Measurements from ENCODE around the gene MGAT5. TPM values are rescaled to one million over a fixed set of nuclear protein-coding genes. Genes with fewer than 3 reads are reported as not detected.
A peak's percentile ranks its signal among the peaks of the same experiment; 100 is the strongest.

The MGAT5 gene
- total and polyA plus RNA-seq, 7 experiments from 2014 or later = 5.3 to 48.0 (median 40.0) TPM

GRCh38 chr2:134454931-134455330 is 201.1 kb downstream of the MGAT5 start:
- CTCF ChIA-PET = no interaction called here

GRCh38 chr2:134455426-134455825 is 201.6 kb downstream of the MGAT5 start:
- POLR2A ChIA-PET = no interaction called here
- H3K36me3 Mint-ChIP-seq = peaks cover 0 to 8% (median 0%) of the 10 kb centered on the region in 5 donors
- no peaks in the 10 kb centered on the region for H3K4me1 ChIP-seq (ENCODE audit: control insufficient read depth in 2 of 2, insufficient read depth in 2 of 2, low read length in 2 of 2)
- H3K9me3 ChIP-seq (ENCODE audit: control insufficient read depth in 2 of 3, low read length in 3 of 3) = no peaks in the 10 kb centered on the region
- H3K9me3 Mint-ChIP-seq = no peaks in the 10 kb centered on the region
- H3K4me3 ChIP-seq (ENCODE audit: low read length) = no peak overlapping the region
- CTCF ChIA-PET = no interaction called here
- H3K27ac ChIP-seq (ENCODE audit: low read depth, low read length) = no peak overlapping the region
- DNase-seq = no peak
- peaks cover 0 to 2% (median 0%) of the 10 kb centered on the region in 7 donors for H3K4me1 Mint-ChIP-seq
- peaks cover 0 to 11% (median 0%) of the 10 kb centered on the region in 3 experiments for H3K36me3 ChIP-seq (ENCODE audit: control insufficient read depth in 2 of 3, insufficient read depth in 3 of 3, low read length in 3 of 3)
- no peaks in the 10 kb centered on the region for H3K27me3 Mint-ChIP-seq
- no peak for ATAC-seq
- no peak overlapping the region for H3K27ac Mint-ChIP-seq
- intact Hi-C loops (cut with micrococcal nuclease) = loop anchor here in 1 of 2 donors (10.0 kb wide), 1 partner anchor 239 kb away; no protein-coding TSS in a partner anchor
- no peak overlapping the region for H3K4me3 Mint-ChIP-seq
- no peaks in the 10 kb centered on the region for H3K27me3 ChIP-seq (ENCODE audit: control insufficient read depth in 2 of 2, insufficient read depth in 2 of 2, low read length in 2 of 2)

More at GRCh38 chr2:134454931-134455330, 201.1 kb downstream of the MGAT5 start:
- no peak overlapping the region for H3K27ac ChIP-seq (ENCODE audit: low read depth, low read length)
- Mint-ChIP-seq H3K4me3 (no peak overlapping the region), H3K9me3 (no peaks in the 10 kb centered on the region), H3K36me3 (peaks cover 0 to 8% (median 0%) of the 10 kb centered on the region in 5 donors), H3K4me1 (peaks cover 0 to 2% (median 0%) of the 10 kb centered on the region in 7 donors), H3K27ac (peak overlapping the region in 1 of 9 donors; percentile 84), H3K27me3 (no peaks in the 10 kb centered on the region)
- no peaks in the 10 kb centered on the region for H3K9me3 ChIP-seq (ENCODE audit: control insufficient read depth in 2 of 3, low read length in 3 of 3)
- H3K27me3 ChIP-seq (ENCODE audit: control insufficient read depth in 2 of 2, insufficient read depth in 2 of 2, low read length in 2 of 2) = no peaks in the 10 kb centered on the region
- no peaks in the 10 kb centered on the region for H3K4me1 ChIP-seq (ENCODE audit: control insufficient read depth in 2 of 2, insufficient read depth in 2 of 2, low read length in 2 of 2)
- DNase-seq = no peak
- no peak for ATAC-seq
- H3K4me3 ChIP-seq (ENCODE audit: low read length) = no peak overlapping the region
- intact Hi-C loops (cut with micrococcal nuclease) = loop anchor here in 1 of 2 donors (10.0 kb wide), 1 partner anchor 240 kb away; no protein-coding TSS in a partner anchor
- peaks cover 0 to 11% (median 0%) of the 10 kb centered on the region in 3 experiments for H3K36me3 ChIP-seq (ENCODE audit: control insufficient read depth in 2 of 3, insufficient read depth in 3 of 3, low read length in 3 of 3)
- POLR2A ChIA-PET = no interaction called here

GRCh38 chr2:134457353-134457752 is 203.5 kb downstream of the MGAT5 start:
- Mint-ChIP-seq H3K27me3 (no peaks in the 10 kb centered on the region), H3K27ac (no peak overlapping the region), H3K4me3 (no peak overlapping the region), H3K4me1 (no peaks in the 10 kb centered on the region), H3K36me3 (peaks cover 0 to 8% (median 0%) of the 10 kb centered on the region in 5 donors), H3K9me3 (no peaks in the 10 kb centered on the region)
- Histone ChIP-seq H3K27me3 (ENCODE audit: control insufficient read depth in 2 of 2, insufficient read depth in 2 of 2, low read length in 2 of 2) (no peaks in the 10 kb centered on the region), H3K4me1 (ENCODE audit: control insufficient read depth in 2 of 2, insufficient read depth in 2 of 2, low read length in 2 of 2) (no peaks in the 10 kb centered on the region), H3K36me3 (ENCODE audit: control insufficient read depth in 2 of 3, insufficient read depth in 3 of 3, low read length in 3 of 3) (peaks cover 0 to 11% (median 0%) of the 10 kb centered on the region in 3 experiments), H3K27ac (ENCODE audit: low read depth, low read length) (no peak overlapping the region), H3K9me3 (ENCODE audit: control insufficient read depth in 2 of 3, low read length in 3 of 3) (no peaks in the 10 kb centered on the region), H3K4me3 (ENCODE audit: low read length) (no peak overlapping the region)
- no peak for DNase-seq
- no peak for ATAC-seq
- ChIA-PET POLR2A (no interaction called here), CTCF (no interaction called here)
- intact Hi-C loops (cut with micrococcal nuclease) = loop anchor here in 1 of 2 donors (10.0 kb wide), 1 partner anchor 237 kb away; no protein-coding TSS in a partner anchor

GRCh38 chr2:134457765-134458472 is 204.0 kb downstream of the MGAT5 start:
- no peak overlapping the region for H3K27ac ChIP-seq (ENCODE audit: low read depth, low read length)
- no peaks in the 10 kb centered on the region for H3K9me3 Mint-ChIP-seq
- intact Hi-C loops (cut with micrococcal nuclease) = loop anchor here in 1 of 2 donors (10.0 kb wide), 1 partner anchor 237 kb away; no protein-coding TSS in a partner anchor
- no peaks in the 10 kb centered on the region for H3K27me3 Mint-ChIP-seq
- no peak overlapping the region for H3K27ac Mint-ChIP-seq
- H3K4me1 ChIP-seq (ENCODE audit: control insufficient read depth in 2 of 2, insufficient read depth in 2 of 2, low read length in 2 of 2) = no peaks in the 10 kb centered on the region
- no peaks in the 10 kb centered on the region for H3K9me3 ChIP-seq (ENCODE audit: control insufficient read depth in 2 of 3, low read length in 3 of 3)
- H3K4me3 Mint-ChIP-seq = no peak overlapping the region
- no peaks in the 10 kb centered on the region for H3K4me1 Mint-ChIP-seq
- H3K4me3 ChIP-seq (ENCODE audit: low read length) = no peak overlapping the region
- ChIA-PET CTCF (no interaction called here), POLR2A (no interaction called here)
- no peak for ATAC-seq
- peaks cover 0 to 11% (median 0%) of the 10 kb centered on the region in 3 experiments for H3K36me3 ChIP-seq (ENCODE audit: control insufficient read depth in 2 of 3, insufficient read depth in 3 of 3, low read length in 3 of 3)
- no peak for DNase-seq
- H3K36me3 Mint-ChIP-seq = peaks cover 0 to 8% (median 0%) of the 10 kb centered on the region in 5 donors
- H3K27me3 ChIP-seq (ENCODE audit: control insufficient read depth in 2 of 2, insufficient read depth in 2 of 2, low read length in 2 of 2) = no peaks in the 10 kb centered on the region

GRCh38 chr2:134458473-134458853 is 204.6 kb downstream of the MGAT5 start:
- Histone ChIP-seq H3K36me3 (ENCODE audit: control insufficient read depth in 2 of 3, insufficient read depth in 3 of 3, low read length in 3 of 3) (peaks cover 0 to 11% (median 0%) of the 10 kb centered on the region in 3 experiments), H3K4me3 (ENCODE audit: low read length) (no peak overlapping the region), H3K9me3 (ENCODE audit: control insufficient read depth in 2 of 3, low read length in 3 of 3) (no peaks in the 10 kb centered on the region), H3K27me3 (ENCODE audit: control insufficient read depth in 2 of 2, insufficient read depth in 2 of 2, low read length in 2 of 2) (no peaks in the 10 kb centered on the region), H3K4me1 (ENCODE audit: control insufficient read depth in 2 of 2, insufficient read depth in 2 of 2, low read length in 2 of 2) (no peaks in the 10 kb centered on the region), H3K27ac (ENCODE audit: low read depth, low read length) (no peak overlapping the region)
- peaks cover 0 to 8% (median 0%) of the 10 kb centered on the region in 5 donors for H3K36me3 Mint-ChIP-seq
- no peak for ATAC-seq
- no peaks in the 10 kb centered on the region for H3K4me1 Mint-ChIP-seq
- intact Hi-C loops (cut with micrococcal nuclease) = loop anchor here in 1 of 2 donors (10.0 kb wide), 1 partner anchor 236 kb away; no protein-coding TSS in a partner anchor
- DNase-seq = no peak
- no peak overlapping the region for H3K27ac Mint-ChIP-seq
- no peak overlapping the region for H3K4me3 Mint-ChIP-seq
- no peaks in the 10 kb centered on the region for H3K27me3 Mint-ChIP-seq
- CTCF ChIA-PET = no interaction called here
- POLR2A ChIA-PET = no interaction called here
- H3K9me3 Mint-ChIP-seq = no peaks in the 10 kb centered on the region

GRCh38 chr2:134458950-134459349 is 205.1 kb downstream of the MGAT5 start:
- no peak overlapping the region for H3K27ac ChIP-seq (ENCODE audit: low read depth, low read length)
- DNase-seq (no peak), ATAC-seq (no peak)
- H3K4me3 Mint-ChIP-seq = no peak overlapping the region
- peak overlapping the region in 1 of 9 donors; percentile 47 for H3K27ac Mint-ChIP-seq
- H3K4me1 Mint-ChIP-seq = no peaks in the 10 kb centered on the region
- no peaks in the 10 kb centered on the region for H3K4me1 ChIP-seq (ENCODE audit: control insufficient read depth in 2 of 2, insufficient read depth in 2 of 2, low read length in 2 of 2)
- H3K36me3 Mint-ChIP-seq = peaks cover 0 to 8% (median 0%) of the 10 kb centered on the region in 5 donors
- POLR2A ChIA-PET = no interaction called here
- no peaks in the 10 kb centered on the region for H3K27me3 ChIP-seq (ENCODE audit: control insufficient read depth in 2 of 2, insufficient read depth in 2 of 2, low read length in 2 of 2)
- no peaks in the 10 kb centered on the region for H3K27me3 Mint-ChIP-seq
- H3K9me3 Mint-ChIP-seq = no peaks in the 10 kb centered on the region
- no peak overlapping the region for H3K4me3 ChIP-seq (ENCODE audit: low read length)
- H3K36me3 ChIP-seq (ENCODE audit: control insufficient read depth in 2 of 3, insufficient read depth in 3 of 3, low read length in 3 of 3) = peaks cover 0 to 7% (median 0%) of the 10 kb centered on the region in 3 experiments
- CTCF ChIA-PET = no interaction called here
- no peaks in the 10 kb centered on the region for H3K9me3 ChIP-seq (ENCODE audit: control insufficient read depth in 2 of 3, low read length in 3 of 3)
- intact Hi-C loops (cut with micrococcal nuclease) = loop anchor here in 1 of 2 donors (10.0 kb wide), 1 partner anchor 236 kb away; no protein-coding TSS in a partner anchor

Measured in naive thymus-derived CD4-positive, alpha-beta T cell (primary cell).